Esophagus (tissue), 2 donors: Measurements from ENCODE around the gene NVL. TPM values are rescaled to one million over a fixed set of nuclear protein-coding genes. Genes with fewer than 3 reads are reported as not detected.

ENCODE experiments used
- H3K27ac ChIP-seq, 2 donors: one replicate each; pipeline ENCODE4 v1.5.1; 2013; ENCODE audit warnings: low read depth in 2 of 2, mild to moderate bottlenecking in 2 of 2, inconsistent platforms in 1 of 2, low read length in 1 of 2, moderate library complexity in 1 of 2
- H3K27me3 ChIP-seq, 2 donors: one replicate each; pipeline ENCODE4 v1.6.1; 2013; ENCODE audit warnings: low read length in 2 of 2, control low read depth in 1 of 2, mild to moderate bottlenecking in 1 of 2; ENCODE audit not compliant: insufficient read depth in 2 of 2, control insufficient read depth in 1 of 2
- H3K36me3 ChIP-seq, 2 donors: one replicate each; pipeline ENCODE4 v1.6.1; 2013; ENCODE audit warnings: low read length in 1 of 2; ENCODE audit not compliant: control insufficient read depth in 2 of 2, insufficient read depth in 2 of 2
- H3K4me1 ChIP-seq, 2 donors: one replicate each; pipeline ENCODE4 v1.6.1; 2013; ENCODE audit warnings: low read length in 1 of 2; ENCODE audit not compliant: control insufficient read depth in 2 of 2, insufficient read depth in 2 of 2
- H3K4me3 ChIP-seq, 2 donors: one replicate each; pipeline ENCODE4 v1.5.1; 2013; ENCODE audit warnings: low read length in 2 of 2, mild to moderate bottlenecking in 2 of 2, low read depth in 1 of 2, moderate library complexity in 1 of 2
- H3K9me3 ChIP-seq, 2 donors: one replicate each; pipeline ENCODE4 v1.6.1; 2013; ENCODE audit warnings: mild to moderate bottlenecking in 2 of 2, low read depth in 1 of 2, low read length in 1 of 2, moderate library complexity in 1 of 2; ENCODE audit not compliant: control insufficient read depth in 2 of 2, insufficient read depth in 1 of 2
- WGBS, 2 donors: extraction: QIAGEN DNeasy Blood & Tissue Kit; methylation state at CpG; one replicate each; pipeline ENCODE4 v1.1.7; 2013; 5-methylcytosine and 5-hydroxymethylcytosine counted together
- polyA plus RNA-seq, 2 donors: library from polyadenylated mRNA; stranded (reverse); fragments of 200-250 nt; gene quantifications; one replicate each; pipeline ENCODE4 v1.2.3, GENCODE V29; 2013
- donor health status: healthy with polysubstance abuse.
- donor health status: Bipolar disorder and iron deficiency.

NVL gene
- polyA plus RNA-seq, 2 donors, result 11.4 to 20.1 TPM

DNA sequence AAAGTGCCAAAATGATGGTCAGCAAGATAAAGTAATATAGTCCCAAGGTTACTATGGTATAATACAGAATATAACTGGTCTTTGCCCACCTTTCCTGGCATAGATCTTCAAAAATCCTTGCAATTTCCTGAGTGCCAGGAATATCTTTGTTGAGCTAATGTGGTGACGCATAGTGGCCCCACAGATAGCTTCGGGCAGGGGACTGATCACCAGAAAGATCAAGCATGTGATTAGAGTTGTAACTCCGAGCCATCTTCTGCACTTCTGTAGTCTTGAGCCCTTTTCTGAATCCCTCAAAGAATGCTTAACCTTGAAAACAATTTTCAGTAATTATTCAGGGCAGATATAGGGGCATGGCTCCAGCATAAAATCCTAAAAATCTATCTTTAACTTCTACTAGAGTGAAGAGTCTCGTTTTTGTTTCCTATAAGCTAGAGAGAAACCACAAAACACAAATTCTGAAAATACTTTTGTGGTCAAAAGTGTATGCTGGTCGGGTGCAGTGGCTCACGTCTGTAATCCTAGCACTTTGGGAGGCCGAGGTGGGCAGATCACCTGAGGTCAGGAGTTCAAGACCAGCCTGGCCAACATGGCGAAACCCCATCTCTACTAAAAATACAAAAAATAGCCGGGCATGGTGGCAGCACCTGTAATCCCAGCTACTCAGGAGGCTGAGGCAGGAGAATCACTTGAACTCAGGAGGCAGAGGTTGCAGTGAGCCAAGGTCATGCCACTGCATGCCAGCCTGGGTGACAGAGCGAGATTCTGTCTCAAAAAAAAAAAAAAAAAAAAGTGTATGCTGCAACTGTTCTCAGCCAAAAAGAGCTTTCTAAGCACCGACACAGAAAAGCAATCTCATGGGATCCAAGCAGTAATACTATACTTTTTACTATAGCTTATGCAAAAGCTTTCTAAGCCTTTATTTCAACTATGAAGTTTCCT is 62.8 kb downstream of the NVL start:
- Histone ChIP-seq H3K36me3 (peaks cover 0 to 5% of the 10 kb centered on the region in 2 donors), H3K27me3 (no peaks in the 10 kb centered on the region), H3K9me3 (no peaks in the 10 kb centered on the region), H3K27ac (no peak overlapping the region), H3K4me1 (no peaks in the 10 kb centered on the region), H3K4me3 (no peak overlapping the region)
- 85 to 86% methylated on average over 11 of the region's 11 CpGs for WGBS, 2 donors

DNA sequence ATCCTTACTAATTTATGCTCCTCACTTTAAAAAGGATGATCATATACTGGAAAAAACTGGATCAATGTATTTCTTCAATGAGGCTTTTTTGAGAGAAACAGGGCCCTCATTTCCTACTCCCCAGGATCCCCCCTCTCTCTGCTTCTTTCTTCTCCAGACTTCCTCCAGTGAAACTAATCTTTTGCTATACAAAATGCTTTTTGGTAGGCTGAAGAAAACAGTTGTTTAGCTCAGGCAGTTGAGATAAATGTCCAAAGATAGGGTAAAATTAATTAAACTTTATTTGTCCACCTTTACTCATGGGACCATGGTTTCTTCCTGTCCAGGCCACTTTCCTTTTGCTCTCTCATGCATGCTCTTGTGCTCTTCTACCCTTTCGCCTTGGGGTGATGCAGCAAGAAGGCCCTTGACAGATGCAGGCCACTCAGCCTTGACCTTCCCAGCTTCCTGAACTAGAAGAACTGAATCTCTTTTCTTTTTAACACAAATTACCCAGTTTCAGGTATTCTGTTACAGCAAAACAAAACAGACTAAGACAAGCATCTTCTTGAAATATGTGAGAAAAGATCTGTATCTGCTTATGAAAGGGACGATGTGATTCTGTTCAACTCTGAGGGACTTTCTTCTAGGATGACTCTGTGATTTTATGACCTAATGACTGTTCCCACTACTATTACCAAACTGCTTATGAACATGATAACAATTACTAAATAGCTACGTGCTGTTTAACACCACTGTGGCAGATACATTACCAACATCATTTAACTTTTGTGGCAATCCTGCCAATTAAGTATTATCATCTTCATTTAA is 63.7 kb downstream of the NVL start:
- Histone ChIP-seq H3K9me3 (no peaks in the 10 kb centered on the region), H3K27ac (no peak overlapping the region), H3K36me3 (peaks cover 0 to 5% of the 10 kb centered on the region in 2 donors), H3K4me1 (no peaks in the 10 kb centered on the region), H3K27me3 (no peaks in the 10 kb centered on the region), H3K4me3 (no peak overlapping the region)
- WGBS, 2 donors, result 87 to 91% methylated on average over 3 of the region's 3 CpGs

DNA sequence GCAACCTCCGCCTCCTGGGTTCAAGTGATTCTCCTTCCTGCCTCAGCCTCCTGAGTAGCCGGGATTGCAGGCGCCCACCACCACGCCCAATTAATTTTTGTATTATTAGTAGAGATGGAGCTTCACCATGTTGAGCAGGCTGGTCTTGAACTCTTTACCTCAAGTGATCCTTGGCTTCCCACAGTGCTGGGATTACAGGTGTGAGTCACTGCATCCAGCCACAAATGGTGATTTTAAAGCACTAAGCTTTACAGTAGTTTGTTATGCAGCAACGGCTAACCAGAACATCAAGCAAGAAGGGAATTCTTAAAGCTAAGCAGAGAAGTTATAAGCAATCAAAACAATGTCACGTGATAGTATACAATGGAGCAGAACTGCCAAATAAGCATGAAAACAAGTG is 65.7 kb downstream of the NVL start:
- Histone ChIP-seq H3K9me3 (no peaks in the 10 kb centered on the region), H3K27ac (no peak overlapping the region), H3K36me3 (peaks cover 0 to 2% of the 10 kb centered on the region in 2 donors), H3K4me1 (no peaks in the 10 kb centered on the region), H3K27me3 (no peaks in the 10 kb centered on the region), H3K4me3 (no peak overlapping the region)
- 78 to 86% methylated on average over 6 of the region's 6 CpGs for WGBS, 2 donors

DNA sequence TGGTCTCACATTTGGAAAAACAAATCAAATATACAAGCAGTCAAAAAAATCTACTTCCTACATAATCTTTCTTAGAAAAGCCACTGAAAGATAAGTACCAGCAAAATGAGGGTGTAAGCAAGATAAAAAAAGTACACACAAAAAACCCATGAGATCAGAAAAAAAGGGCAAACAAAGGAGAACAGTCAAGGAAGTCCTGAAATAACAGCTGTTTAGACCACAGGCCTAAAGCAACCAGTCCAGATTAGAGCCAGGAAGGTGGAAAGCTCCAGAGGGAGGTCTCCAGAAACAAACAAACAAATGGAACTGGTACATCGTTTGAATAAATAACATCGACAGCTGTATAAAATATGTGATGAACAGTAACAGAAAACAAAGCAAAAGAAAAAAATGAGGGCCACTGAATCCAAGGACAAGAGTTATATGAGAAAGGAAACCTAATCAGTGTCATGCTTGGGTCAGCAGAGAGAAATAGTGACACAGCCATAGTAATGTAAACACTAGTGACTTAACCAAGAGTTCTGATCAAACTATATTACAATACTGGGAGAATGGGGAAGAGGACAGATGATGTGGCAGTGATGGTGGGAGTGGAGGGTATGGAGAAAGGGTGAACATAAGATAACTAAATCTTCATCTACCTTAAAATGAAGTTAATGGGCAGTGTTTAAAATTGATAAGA is 67.5 kb downstream of the NVL start:
- 72 to 74% methylated on average over 2 of the region's 2 CpGs for WGBS, 2 donors
- no peak overlapping the region for H3K4me3 ChIP-seq
- H3K27me3 ChIP-seq, result no peaks in the 10 kb centered on the region
- no peaks in the 10 kb centered on the region for H3K9me3 ChIP-seq
- no peak overlapping the region for H3K27ac ChIP-seq
- peaks cover 0 to 2% of the 10 kb centered on the region in 2 donors for H3K36me3 ChIP-seq
- H3K4me1 ChIP-seq, result no peaks in the 10 kb centered on the region

DNA sequence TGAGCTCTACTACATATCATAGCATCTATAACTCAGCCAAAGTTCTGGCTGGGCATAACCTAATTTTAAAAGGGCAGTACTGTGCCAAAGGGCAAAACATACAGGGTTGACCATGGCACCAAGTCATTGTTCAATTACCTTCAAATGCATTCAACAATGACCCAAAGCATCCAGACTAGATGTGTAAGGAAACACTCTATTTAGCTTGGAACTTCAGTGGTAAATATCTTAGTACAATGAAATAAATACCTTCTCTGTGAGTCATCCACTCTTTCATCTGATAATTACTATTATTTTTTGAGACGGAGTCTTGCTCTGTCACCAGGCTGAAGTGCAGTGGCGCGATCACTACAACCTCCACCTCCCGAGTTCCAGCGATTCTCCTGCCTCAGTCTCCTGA is 70.0 kb downstream of the NVL start:
- H3K27me3 ChIP-seq, result no peaks in the 10 kb centered on the region
- H3K9me3 ChIP-seq, result no peaks in the 10 kb centered on the region
- H3K4me3 ChIP-seq, result no peak overlapping the region
- 94 to 98% methylated on average over 5 of the region's 5 CpGs for WGBS, 2 donors
- H3K36me3 ChIP-seq, result no peaks in the 10 kb centered on the region
- no peaks in the 10 kb centered on the region for H3K4me1 ChIP-seq
- no peak overlapping the region for H3K27ac ChIP-seq

DNA sequence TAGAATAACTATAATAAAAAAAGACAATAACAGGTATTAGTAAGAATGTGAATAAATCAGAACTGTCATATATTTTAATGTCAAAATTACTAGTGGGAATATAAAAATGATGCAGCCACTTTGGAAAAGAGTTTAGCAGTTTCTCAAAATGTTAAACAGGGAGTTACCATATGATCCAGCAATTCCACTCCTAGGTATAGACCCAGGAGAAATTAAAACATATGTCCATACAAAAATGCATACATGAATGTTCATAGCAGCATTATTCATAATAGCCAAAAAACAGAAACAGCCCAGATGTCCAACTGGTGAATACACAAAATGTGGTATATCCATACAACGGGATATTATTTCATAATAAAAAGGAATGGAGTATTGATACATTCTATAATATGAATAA is 71.6 kb downstream of the NVL start:
- H3K27me3 ChIP-seq, result no peaks in the 10 kb centered on the region
- WGBS, 2 donors, result 98 to 100% methylated on average over 1 of the region's 1 CpG
- H3K36me3 ChIP-seq, result no peaks in the 10 kb centered on the region
- no peak overlapping the region for H3K4me3 ChIP-seq
- H3K27ac ChIP-seq, result no peak overlapping the region
- H3K4me1 ChIP-seq, result no peaks in the 10 kb centered on the region
- no peaks in the 10 kb centered on the region for H3K9me3 ChIP-seq

DNA sequence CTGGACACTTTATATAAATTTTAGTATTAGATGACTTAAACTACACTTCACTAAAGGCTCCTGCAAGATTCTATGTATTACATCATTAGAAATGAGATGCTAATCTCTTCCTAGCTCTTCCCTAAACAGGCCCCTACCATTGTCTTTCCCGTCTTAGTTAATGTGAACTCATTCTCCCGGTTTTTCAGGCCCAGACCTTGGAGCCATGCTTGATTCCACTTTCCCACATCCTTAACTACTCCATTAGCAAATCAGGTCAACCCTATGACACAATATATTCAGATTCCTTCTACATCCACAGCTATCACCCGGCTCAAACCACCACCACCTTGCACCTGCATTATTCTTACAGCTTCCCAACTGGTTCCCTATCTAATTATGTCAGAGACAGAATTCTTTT is 73.3 kb downstream of the NVL start:
- no peaks in the 10 kb centered on the region for H3K9me3 ChIP-seq
- H3K4me1 ChIP-seq, result no peaks in the 10 kb centered on the region
- H3K4me3 ChIP-seq, result no peak overlapping the region
- H3K27me3 ChIP-seq, result no peaks in the 10 kb centered on the region
- WGBS, 2 donors, result 65 to 77% methylated on average over 3 of the region's 3 CpGs
- no peak overlapping the region for H3K27ac ChIP-seq
- H3K36me3 ChIP-seq, result no peaks in the 10 kb centered on the region

DNA sequence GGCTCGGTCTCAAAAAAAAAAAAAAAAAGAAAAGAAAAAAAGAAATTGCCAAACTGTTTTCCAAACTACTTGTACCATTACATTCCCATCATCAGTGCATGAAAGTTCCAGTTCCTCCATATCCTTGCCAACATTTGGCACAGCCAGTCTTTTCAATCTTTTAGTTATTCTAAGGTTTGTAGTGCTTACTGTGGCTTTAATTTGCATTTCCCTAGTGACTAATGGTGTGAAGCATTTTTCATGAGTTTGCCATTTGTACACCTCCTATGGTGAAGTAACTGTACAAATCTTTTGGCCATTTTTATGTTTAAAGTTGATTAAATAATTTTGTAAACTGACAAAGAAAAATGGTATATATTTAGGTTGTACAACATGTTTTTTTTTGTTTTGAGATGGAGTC is 76.3 kb downstream of the NVL start:
- Histone ChIP-seq H3K36me3 (peaks cover 0 to under 1% of the 10 kb centered on the region in 2 donors), H3K27ac (no peak overlapping the region), H3K4me3 (no peak overlapping the region), H3K27me3 (no peaks in the 10 kb centered on the region), H3K9me3 (no peaks in the 10 kb centered on the region), H3K4me1 (no peaks in the 10 kb centered on the region)
- 89 to 100% methylated on average over 1 of the region's 1 CpG for WGBS, 2 donors

DNA sequence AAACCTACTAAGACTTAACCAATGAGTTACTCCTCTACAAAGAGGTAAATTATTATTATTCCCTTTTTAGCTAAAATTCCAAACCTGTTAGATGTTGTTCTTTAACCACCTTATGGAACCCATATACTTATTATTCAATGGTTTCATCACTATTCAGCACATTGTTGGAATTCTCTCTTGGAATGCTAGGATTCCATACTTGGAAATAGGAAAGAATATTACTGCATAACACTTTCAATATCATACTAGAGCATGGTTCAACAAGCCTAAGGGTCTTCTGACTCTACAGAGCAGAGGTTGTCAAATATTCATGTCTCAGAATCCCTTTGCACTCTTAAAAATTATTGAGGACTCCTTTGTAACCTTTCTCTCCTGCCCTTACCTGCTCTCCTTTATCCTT is 77.5 kb downstream of the NVL start:
- Histone ChIP-seq H3K4me1 (no peaks in the 10 kb centered on the region), H3K4me3 (no peak overlapping the region), H3K9me3 (no peaks in the 10 kb centered on the region), H3K27me3 (no peaks in the 10 kb centered on the region), H3K36me3 (peaks cover 0 to 2% of the 10 kb centered on the region in 2 donors), H3K27ac (no peak overlapping the region)
